Mucosa of gallbladder (tissue), 1 donor: ENCODE results near the gene IMPG2. TPM values are rescaled to one million over a fixed set of nuclear protein-coding genes. Genes with fewer than 3 reads are reported as not detected.
"Not testable (repeated sequence)": the region's sequence is repeated elsewhere in the genome, so short reads cannot be mapped to it uniquely, and the experiment has no call there.

Source experiments
- DNase-seq: peaks from one replicate; pipeline ENCODE4 v3.0.0-alpha.2; 2020; ENCODE audit warnings: low spot score
- total RNA-seq: library from RNA; stranded (reverse); gene quantifications from one replicate; pipeline ENCODE4 v1.2.1, GENCODE V29; 2021
- donor health status: DM: no; HTN: no; CAD: no.

The IMPG2 gene
- 0.29 TPM for total RNA-seq

DNA sequence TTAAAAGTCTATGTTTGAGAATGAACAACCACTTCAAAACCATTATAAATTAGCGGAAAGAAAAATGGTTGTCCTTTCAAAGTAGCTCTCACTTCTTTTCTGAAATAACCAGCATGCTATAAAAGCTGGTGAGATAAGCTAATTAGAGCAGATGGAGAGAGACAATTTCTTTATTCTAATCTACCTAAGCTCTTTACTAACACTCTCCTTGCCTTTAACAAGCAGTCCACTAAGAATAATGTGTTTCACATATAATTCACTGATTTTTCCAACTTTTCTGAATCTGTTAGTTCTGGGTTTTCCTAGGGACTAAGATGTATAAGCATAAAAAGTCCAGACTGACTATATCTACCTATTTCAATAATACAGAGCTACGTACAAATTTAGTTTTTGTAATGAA, at the start of gene IMPG2:
TSS of gene IMPG2 (minus strand) at position 101 of the 400 bp plus-strand sequence. CDS start 203 bp downstream, outside the sequence.
- DNase-seq, result no peak

DNA sequence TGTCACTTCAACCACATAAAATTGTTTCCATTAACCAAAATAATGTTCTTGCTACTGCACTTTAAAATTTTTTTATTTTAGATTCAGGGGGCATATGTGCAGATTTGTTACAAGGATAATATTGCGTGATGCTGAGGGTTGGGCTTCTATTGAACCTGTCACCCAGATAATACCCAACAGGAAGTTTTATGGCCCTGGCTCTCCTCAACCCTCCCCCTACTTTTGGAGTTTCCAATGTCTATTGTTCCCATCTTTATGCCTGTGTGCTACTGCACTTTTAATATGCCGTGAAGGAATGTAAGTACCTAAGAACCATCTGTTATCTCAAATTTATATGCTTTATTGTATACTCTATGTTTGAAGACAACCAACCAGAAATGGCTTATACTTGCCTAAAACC, 42.0 kb upstream of the IMPG2 start:
- no peak for DNase-seq

DNA sequence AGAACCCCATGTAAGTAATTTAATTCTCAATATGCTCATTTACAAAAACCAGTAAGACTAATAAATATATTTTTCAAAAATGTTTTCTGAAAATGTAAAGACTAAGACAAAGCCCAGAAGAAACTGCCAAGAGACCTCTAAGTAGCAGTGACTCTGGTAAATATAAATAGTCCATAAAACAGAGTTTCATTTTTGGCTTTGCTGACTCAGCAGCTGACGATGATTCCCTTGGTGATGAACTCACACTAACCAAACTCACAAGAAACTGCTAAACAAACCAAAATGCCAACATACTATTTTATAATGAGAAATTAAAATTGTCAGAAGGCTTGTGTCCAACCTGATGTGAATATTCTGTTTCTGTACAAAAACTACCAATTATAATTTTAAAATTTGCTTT, 31.5 kb upstream of the IMPG2 start:
- no peak for DNase-seq

DNA sequence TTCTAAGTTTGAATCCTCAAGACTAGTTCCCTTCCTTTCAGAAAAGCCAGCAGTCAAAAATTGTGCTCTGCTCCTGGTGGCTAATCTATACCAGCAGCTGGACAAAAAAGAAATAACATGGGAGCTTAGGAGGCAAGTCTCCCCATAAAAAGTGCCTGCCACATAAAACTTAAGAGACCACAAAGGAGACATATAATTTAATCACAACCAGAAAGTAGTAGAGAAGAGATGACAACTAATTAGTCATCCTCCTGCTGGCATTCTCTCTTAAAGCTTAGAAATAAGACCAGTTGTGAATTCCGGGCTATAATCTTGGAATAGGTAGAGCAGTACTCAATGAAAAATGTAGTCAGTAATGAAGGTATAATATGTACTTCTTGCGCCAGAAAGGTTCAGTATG, 20.2 kb upstream of the IMPG2 start:
- no peak for DNase-seq

DNA sequence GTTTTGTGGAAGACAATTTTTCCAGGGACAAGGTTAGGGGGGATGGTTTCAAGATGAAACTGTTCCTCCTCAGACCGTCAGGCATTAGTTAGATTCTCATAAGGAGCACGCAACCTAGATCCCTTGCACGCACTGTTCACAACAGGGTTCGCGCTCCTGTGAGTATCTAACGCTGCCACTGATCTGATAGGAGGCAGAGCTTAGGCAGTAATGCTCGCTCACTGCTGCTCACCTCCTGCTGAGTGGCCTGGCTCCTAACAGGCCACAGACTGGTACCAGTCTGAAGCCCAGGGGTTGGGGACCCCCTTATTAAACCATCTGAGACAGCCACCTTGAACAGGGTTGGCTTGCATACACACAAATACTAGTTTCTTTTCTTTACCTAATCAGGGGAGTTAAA, 13.5 kb upstream of the IMPG2 start:
- DNase-seq, result no peak

DNA sequence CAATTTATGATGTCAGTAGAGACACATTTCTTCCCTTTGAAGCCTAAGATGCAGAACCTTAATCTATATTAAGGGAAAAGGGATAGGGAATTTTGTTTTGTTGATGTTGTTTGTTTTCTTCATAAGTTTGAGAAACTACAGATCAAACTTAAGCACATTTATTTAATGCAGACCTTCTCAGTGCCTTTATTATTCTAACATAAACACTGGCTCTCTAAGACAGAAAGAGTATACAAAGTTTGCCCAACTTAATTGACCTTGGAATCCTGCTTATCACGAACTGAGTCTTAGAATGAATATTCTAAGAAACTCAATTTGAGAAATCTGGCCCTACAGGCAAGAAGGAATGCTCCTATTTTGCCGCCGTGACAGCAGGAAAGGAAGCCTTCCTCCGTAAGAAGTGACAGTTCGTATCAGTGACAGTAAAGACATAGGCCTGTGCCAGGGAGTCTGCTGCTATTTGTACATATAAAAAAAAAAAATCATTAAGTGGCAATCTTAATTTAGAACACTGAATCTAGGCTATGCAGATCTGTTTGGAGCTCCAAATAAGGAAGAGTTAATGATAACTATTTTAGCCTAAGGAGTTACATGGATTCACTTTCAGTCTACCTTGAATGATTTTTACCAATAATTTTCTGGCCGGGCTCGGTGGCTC, 8.8 kb upstream of the IMPG2 start:
- DNase-seq, result no peak

DNA sequence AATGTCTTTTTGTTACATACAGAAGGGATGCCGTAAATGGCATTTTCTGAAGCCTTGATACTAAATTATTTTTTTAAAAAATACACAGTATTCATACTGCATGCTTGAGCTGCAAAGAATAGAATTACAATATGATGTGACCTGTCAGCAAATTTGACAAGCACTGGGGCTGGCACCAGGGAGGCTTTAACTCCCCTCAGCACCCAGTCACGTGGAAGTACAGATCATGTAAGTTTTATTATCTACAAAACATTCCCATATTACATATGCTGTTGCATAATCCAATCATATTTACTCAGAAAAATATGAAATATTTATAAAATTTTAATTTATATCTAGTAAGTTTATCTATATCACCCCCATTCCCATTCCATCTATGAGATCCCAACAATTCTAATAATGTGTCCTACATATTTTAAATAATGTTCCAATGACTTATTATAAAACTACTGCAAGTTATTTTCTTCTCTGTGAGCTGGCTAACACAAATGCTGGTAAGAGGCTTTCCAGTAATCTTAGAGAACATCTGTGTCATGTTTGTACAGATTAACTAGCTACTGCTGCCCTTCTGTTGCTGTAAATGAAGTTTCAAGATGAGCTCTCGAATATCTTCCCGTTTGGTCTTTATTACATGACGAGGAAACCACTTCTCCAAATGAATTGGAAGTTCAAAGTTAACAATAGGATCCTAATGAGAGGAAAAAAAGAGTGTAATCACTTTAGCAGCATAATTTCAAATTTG, 5.2 kb upstream of the IMPG2 start:
- DNase-seq, result no peak

DNA sequence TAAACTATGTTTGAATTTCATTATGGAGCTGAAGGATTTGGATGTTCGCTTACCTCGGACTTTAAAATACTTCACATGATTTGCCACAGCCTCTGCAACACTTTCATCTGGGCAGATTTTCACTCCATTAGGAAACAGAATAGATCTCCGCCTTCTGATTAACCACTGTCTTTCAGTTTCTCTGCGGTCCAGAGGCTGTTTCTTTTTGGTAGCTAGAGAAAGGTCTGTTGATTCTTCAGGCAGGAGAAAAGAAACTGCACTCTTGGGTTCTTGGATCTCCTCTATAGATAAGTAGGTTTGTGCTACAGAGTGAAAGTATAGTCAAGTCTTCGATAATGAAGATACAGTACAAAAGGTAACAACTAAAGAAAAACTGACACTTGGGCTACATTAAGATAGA, 844 bp downstream of the IMPG2 start:
- DNase-seq, result no peak

DNA sequence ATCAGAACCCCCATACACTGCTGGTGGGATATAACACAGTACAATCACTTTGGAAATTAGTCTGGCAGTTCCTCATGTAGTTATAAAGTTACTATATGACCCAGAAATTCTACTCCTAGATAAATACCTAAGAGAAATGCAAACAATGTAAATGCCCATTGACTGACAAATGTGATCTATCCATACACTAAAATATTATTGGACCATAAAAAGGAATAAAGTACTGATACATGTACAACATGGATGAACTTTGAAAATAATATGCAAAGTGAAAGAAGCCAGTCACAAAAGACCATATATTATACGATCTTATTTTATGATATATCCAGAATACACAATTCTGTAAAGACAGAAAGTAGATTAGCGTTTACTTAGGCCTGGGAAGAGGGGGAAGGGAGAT, 7.8 kb downstream of the IMPG2 start:
- DNase-seq, result no peak

DNA sequence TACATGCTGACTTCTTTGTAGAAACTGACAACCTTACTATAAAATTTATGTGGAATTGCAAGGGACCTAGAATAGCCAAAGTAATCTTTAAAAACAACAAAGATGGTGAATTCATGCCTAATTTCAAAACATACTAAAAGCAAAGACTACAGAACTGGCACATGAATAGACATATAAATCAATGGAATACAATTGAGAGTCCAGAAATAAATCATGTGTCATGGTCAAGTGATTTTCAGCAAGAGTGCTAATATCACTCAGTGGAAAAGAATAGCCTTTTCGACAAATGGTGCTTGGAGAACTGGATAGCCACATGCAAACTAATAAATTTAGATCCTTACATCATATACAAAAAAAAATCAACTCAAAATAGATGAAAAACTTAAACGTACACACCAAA, 8.7 kb downstream of the IMPG2 start:
- no peak for DNase-seq

DNA sequence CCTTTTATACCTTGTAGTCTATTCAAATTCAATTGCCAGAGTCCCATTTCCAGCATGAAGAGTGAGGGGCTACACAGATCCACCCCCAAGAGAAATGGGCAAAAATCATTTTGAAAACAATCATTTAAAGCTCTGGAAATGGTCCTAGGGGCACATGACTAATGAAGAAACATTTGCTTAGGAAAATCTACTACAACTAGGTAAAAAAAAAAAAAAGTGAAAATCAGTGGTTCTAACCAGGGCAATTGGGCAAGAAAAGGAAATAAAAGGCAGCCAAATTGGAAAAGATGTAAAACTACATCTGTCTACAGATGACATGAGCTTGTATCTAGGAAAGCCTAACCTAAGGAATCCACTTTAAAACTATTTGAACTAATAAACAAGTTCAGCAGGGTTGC, 9.4 kb downstream of the IMPG2 start:
- DNase-seq, result no peak

DNA sequence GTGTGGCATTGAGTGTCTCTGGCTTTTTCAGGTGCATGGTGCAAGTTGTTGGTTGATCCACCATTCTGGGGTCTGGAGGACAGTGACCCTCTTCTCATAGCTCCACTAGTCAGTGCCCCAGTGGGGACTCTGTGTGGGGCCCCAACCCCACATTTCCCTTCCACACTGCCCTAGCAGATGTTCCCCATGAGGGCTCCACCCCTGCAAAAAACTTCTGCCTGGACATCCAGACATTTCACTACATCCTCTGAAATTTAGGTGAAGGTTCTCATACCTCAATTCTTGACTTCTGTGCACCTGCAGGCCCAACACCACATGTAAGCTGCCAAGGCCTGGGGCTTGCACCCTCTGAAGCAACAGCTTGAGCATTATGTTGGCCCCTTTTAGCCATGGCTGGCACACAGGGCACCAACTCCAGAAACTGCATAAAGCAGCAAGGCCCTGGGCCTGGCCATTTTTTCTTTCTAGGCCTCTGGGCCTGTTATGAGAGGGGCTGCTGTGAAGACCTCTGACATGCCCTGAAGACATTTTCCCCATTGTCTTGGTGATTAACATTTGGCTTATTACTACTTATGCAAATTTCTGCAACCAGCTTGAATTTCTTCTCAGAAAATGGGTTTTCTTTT, 12.1 kb downstream of the IMPG2 start:
- DNase-seq, result not testable (repeated sequence)

DNA sequence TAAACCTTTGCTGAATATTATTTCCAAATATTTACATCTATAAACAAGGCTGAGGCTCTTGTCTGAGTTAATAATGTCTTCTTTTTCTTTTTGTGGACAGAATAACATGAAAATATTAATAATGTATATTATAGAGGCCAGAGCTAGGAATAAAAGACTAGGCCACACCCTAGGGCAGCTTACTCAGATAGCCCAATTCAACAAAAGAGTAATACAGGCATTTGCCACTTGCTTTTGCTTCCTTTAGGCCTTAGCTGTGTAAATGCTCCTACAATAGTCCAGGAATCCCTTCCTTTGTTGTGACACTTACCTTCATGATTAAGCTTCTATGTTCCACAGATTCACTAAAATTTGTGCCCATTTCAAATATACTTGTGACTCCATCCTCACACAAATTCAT, 16.5 kb downstream of the IMPG2 start:
- no peak for DNase-seq

DNA sequence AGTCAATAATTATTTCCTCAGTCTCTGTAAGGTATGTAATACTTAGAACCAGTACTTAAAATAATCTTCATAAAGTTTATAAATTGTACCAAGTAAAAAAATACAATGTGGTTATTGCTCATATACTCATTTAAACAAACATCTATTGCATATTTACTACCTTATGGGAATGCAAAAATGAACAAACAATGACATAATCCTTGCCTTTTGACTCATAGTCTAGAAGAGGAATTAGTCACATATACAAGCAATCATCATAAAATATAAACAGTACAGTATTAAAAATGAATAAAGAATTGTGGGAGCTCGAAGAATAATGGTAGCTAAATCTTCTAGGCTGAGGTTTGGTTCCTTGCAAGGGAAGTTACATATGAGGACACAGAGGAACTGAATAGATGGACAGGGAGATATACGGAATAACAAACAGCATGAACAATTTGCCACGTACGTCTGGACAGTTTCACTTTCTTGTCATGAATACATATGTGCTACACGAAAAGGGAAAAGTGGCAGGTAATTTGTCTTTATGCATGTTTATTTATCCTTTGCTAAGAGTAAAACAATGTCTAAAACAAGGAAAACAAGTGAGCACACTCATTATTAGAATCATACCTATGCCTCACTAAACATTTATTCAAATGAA, 17.2 kb downstream of the IMPG2 start:
- DNase-seq, result no peak

DNA sequence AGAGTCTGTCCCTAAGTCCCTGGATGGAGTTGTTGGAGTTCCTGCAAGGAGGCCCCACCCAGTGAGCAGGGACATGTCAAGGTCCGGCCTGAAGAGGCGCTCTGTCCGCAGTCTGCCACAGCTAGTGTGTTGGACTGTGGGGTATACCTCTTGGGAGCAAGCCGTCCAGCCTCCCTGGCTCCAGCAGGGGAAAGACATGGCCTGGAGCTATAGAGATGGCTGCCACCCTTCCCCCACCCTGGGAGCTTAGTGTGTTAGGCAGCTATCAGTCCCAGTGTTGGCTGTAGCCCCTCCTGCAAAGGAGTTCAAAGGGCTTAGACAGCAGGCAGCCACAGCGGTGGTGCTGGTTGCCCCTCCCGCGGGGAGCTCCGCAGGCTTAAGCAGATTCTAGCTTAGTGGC, 20.3 kb downstream of the IMPG2 start:
- DNase-seq, result no peak

DNA sequence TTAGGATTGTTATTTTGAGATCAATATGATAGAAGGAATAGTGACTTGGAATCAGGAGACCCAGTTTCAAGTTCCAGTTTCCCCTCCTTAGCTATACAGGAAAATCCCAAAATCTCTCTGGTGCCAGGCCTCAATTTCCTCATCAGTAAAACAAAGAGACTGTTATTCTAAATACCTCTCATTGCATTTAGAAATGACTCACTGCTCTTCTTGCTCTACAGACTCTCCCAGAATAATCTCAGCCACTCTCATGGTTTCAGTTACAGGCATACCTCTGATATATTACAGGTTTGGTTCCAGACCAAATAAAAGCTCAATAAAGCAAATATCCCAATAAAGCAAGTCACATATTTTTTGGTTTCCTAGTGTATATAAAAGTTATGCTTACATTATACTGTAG, 28.3 kb downstream of the IMPG2 start:
- no peak for DNase-seq

DNA sequence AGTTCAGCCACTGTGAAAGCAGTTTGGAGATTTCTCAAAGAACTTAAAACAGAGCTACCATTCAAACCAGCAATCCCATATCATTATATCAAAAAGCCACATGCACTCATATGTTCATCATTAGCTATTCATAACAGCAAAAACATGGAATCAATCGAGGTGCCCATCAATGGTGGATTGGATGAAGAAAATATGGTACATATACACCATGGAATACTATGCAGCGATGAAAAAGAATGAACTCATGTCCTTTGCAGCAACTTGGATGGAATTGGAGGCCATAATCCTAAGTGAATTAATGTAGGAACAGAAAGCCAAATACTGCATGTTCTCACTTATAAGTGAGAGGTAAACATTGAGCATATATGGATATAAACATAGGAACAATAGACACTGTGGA, 32.1 kb downstream of the IMPG2 start:
- no peak for DNase-seq

DNA sequence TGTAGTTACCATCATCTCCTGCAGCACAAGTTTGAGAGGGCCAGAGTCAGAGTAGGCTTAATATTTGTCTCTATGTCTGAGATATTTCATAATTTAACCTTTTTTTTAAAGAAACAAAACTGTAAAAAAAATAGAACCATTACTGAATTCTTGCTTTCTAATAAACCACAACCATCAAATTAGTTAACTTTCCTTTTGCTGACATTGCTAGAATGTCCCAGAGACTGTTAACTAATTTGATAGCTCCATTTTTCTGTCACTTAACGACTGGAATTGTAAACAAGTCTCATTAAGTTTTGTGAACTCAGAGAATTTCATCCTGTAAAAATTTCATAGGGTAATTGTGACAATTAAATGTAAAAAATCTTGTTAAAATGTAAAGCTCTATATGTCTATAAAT, 35.6 kb downstream of the IMPG2 start:
- no peak for DNase-seq

DNA sequence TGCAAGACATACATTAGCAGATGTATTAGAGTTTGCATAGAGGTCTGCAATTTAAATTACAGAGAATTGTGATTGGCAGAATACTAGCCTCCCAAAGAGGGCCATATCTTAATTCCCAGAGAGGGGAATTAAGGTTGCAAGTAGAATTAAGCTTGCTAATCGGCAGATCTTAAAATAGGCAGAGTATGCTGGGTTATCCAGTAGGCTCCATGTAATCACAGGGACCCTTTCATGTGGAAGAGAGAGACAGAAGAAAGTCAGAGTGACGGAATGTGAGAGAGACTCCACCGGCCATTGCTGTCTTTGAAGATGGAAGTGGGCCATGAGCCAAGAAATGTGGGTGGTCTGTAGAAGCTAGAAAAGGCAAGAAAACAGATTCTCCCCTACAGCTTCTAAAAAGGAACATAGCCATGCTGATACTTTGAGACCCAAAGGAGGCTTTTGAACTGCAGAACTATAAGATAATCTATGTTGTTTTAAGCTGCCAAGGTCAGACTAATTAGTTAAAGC, 38.8 kb downstream of the IMPG2 start:
- DNase-seq, result no peak

DNA sequence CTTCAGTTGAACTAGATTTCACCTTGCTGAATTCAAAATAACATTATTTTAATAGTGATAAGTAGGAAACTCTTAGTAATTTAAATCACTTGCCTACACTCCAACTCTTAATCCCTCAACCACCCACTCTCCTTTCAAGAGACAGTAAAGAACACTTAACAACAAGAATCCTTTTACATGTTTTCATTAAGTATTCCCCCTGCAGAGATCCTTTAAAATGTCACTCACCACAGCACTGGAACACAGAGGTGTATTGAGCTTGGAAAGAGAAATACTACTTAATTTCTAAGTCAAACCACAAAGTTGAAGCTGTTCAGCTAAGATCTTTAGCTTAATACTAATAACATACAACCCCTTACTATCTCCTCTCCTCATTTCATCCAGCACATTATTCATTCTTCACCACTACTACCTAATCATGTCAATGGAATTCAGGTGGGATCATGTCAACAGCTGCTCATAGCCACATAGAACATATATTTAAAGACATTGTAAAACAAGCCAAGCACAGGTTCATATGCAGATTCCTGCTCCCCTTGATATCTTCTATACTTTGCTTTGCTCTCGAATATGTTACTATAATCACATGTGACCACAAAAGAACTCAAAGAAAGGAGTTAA, 40.5 kb downstream of the IMPG2 start:
- no peak for DNase-seq

DNA sequence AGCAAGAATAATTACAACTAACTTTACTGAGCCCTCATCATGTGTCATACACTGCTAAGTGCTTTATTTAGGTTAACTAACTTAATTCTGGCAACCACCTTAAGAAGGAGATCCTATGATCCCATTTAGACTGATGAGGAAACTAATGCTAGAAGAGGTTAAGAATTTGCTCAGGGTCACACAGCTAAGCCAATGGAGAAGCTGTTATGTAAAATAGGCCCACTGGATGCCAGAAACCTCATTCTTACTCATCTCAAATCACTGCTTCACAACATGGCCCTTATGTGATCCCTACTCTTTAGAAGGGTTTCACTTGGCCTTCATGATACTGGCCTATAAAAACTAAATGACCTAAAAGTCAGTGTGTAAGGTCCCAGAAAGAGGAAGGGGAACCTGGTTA, 41.2 kb downstream of the IMPG2 start:
- DNase-seq, result no peak

DNA sequence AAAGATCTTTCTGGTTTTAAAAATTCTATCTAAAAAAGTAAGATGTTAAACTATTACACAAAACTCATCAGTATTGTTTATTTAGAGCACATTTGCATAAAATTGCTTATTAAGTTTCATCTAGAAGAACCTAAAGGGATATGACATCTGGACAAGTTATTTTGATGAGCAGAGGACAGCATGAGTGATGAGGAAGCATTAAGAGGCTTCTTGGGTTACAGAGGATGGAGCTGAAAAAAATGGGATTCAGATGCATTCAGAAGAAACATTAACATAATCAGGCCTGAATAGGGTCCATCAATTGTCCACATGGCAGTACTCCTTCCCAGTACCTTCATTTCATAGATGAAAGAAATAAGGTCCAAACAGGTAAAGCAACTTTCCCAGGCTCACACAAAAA, 41.6 kb downstream of the IMPG2 start:
- no peak for DNase-seq
